ENCODE data around the gene PLEKHG4.

- TF ChIP-seq CTCF (IDR thresholded peaks at IDR 0.05) (no peak), POLR2A (IDR thresholded peaks at IDR 0.05) (no peak)
These were observed 8.6 kb downstream of the PLEKHG4 start for GRCh38 chr16:67287960-67288359.

All from uterus (tissue), 2 donors.